Measurements from ENCODE around the gene AP3M1.

GRCh38 chr10:74076961-74077360, 73.7 kb downstream of the AP3M1 start:
- TF ChIP-seq CTCF (conservative IDR thresholded peaks at IDR 0.05; ENCODE audit: low read length): no peak
- no peak for TF ChIP-seq EZH2phosphoT487 (IDR thresholded peaks at IDR 0.05; ENCODE audit: borderline replicate concordance)

Data from Loucy (cell line).